ENCODE results near the gene OLFM1.
A peak's percentile ranks its signal among the peaks of the same experiment; 100 is the strongest.
"Not testable (repeated sequence)": the region's sequence is repeated elsewhere in the genome, so short reads cannot be mapped to it uniquely, and the experiment has no call there.

OLFM1 gene

GRCh38 chr9:135060461-135061116 lies 26.9 kb upstream of the OLFM1 start:
- DNase-seq, result no peak

- no peak for DNase-seq
These were observed 26.0 kb upstream of the OLFM1 start for GRCh38 chr9:135061441-135061840.

- no peak for DNase-seq
These were observed 25.2 kb upstream of the OLFM1 start for GRCh38 chr9:135062254-135062653.

GRCh38 chr9:135063466-135063865 lies 24.0 kb upstream of the OLFM1 start:
- not testable (repeated sequence) for DNase-seq

GRCh38 chr9:135063888-135064287 lies 23.6 kb upstream of the OLFM1 start:
- DNase-seq, result not testable (repeated sequence)

GRCh38 chr9:135065151-135065550 lies 22.3 kb upstream of the OLFM1 start:
- no peak for DNase-seq

- DNase-seq, result no peak
These were observed 21.7 kb upstream of the OLFM1 start for GRCh38 chr9:135065804-135066203.

- no peak for DNase-seq
These were observed 21.2 kb upstream of the OLFM1 start for GRCh38 chr9:135066291-135066690.

GRCh38 chr9:135067096-135067710 lies 20.3 kb upstream of the OLFM1 start:
- no peak for DNase-seq

GRCh38 chr9:135068776-135069415 lies 18.6 kb upstream of the OLFM1 start:
- no peak for DNase-seq

GRCh38 chr9:135069558-135070197 lies 17.8 kb upstream of the OLFM1 start:
- no peak for DNase-seq

GRCh38 chr9:135070198-135070951 lies 17.1 kb upstream of the OLFM1 start:
- no peak for DNase-seq

- no peak for DNase-seq
These were observed 16.3 kb upstream of the OLFM1 start for GRCh38 chr9:135070964-135071735.

- peak; percentile 3 for DNase-seq
These were observed 14.3 kb upstream of the OLFM1 start for GRCh38 chr9:135073081-135073740.

- DNase-seq, result peak; percentile 20
These were observed 13.6 kb upstream of the OLFM1 start for GRCh38 chr9:135073741-135074305.

- DNase-seq, result peak; percentile 28
These were observed 12.9 kb upstream of the OLFM1 start for GRCh38 chr9:135074354-135075233.

GRCh38 chr9:135075234-135076142 lies 12.0 kb upstream of the OLFM1 start:
- DNase-seq, result peak; percentile 29

GRCh38 chr9:135076143-135076875 lies 11.2 kb upstream of the OLFM1 start:
- peak; percentile 33 for DNase-seq
